ENCODE results near the gene ITGB6.

- no peak for TF ChIP-seq POLR2A (IDR thresholded peaks at IDR 0.05)
- TF ChIP-seq CTCF (IDR thresholded peaks at IDR 0.05): no peak
These were observed 23.5 kb upstream of the ITGB6 start for GRCh38 chr2:160223560-160223959.

All from stomach (tissue), 4 donors.